ENCODE measurements around the gene FLRT2. TPM values are rescaled to one million over a fixed set of nuclear protein-coding genes. Genes with fewer than 3 reads are reported as not detected.
A peak's percentile ranks its signal among the peaks of the same experiment; 100 is the strongest.

The FLRT2 gene
- polyA plus RNA-seq, 1 experiment: 20.8 TPM

GRCh38 chr14:85532374-85533022 is 2.6 kb downstream of the FLRT2 start:
- ChIA-PET POLR2A (interaction anchor here (0.6 to 1.8 kb wide), 3 partner anchors 34 to 1429 kb away, joined by 3 to 8 read pairs (median 4); no protein-coding TSS in a partner anchor), CTCF (interaction anchor here (0.7 to 1.5 kb wide), 3 partner anchors 65 to 1738 kb away, joined by 3 to 4 read pairs (median 3); no protein-coding TSS in a partner anchor)
- no peaks in the 10 kb centered on the region for H3K27me3 ChIP-seq (ENCODE audit: control insufficient read depth, insufficient read depth, low read length)
- H3K4me3 ChIP-seq (ENCODE audit: low read depth, low read length): peak overlapping the region; percentile 82
- TF ChIP-seq CTCF (IDR thresholded peaks at IDR 0.05; ENCODE audit: low read depth, low read length): no peak
- H3K9me3 ChIP-seq (ENCODE audit: control insufficient read depth, insufficient read depth, low read length): no peaks in the 10 kb centered on the region; the same call in 1 of the 2 replicates
- DNase-seq (ENCODE audit: low read depth, low spot score): no peak
- peak overlapping the region; percentile 52 for H3K27ac ChIP-seq (ENCODE audit: low read depth, low read length)

GRCh38 chr14:85533023-85533860 is 3.3 kb downstream of the FLRT2 start:
- Histone ChIP-seq H3K4me3 (ENCODE audit: low read depth, low read length) (peak overlapping the region; percentile 82), H3K9me3 (ENCODE audit: control insufficient read depth, insufficient read depth, low read length) (no peaks in the 10 kb centered on the region; the same call in 1 of the 2 replicates), H3K27ac (ENCODE audit: low read depth, low read length) (no peak overlapping the region), H3K27me3 (ENCODE audit: control insufficient read depth, insufficient read depth, low read length) (no peaks in the 10 kb centered on the region)
- ChIA-PET POLR2A (interaction anchor here (0.6 to 1.8 kb wide), 8 partner anchors 33 to 1430 kb away, joined by 3 to 8 read pairs (median 3); no protein-coding TSS in a partner anchor), CTCF (interaction anchor here (0.6 to 5.0 kb wide), 3 partner anchors 66 to 1096 kb away, joined by 3 to 26 read pairs (median 3); no protein-coding TSS in a partner anchor)
- TF ChIP-seq CTCF (IDR thresholded peaks at IDR 0.05; ENCODE audit: low read depth, low read length): no peak
- no peak for DNase-seq (ENCODE audit: low read depth, low spot score)

GRCh38 chr14:85533861-85534291 is 3.9 kb downstream of the FLRT2 start:
- TF ChIP-seq CTCF (IDR thresholded peaks at IDR 0.05; ENCODE audit: low read depth, low read length): no peak
- DNase-seq (ENCODE audit: low read depth, low spot score): no peak
- Histone ChIP-seq H3K9me3 (ENCODE audit: control insufficient read depth, insufficient read depth, low read length) (no peaks in the 10 kb centered on the region; the same call in 1 of the 2 replicates), H3K27me3 (ENCODE audit: control insufficient read depth, insufficient read depth, low read length) (no peaks in the 10 kb centered on the region), H3K27ac (ENCODE audit: low read depth, low read length) (no peak overlapping the region), H3K4me3 (ENCODE audit: low read depth, low read length) (peak overlapping the region; percentile 82)
- CTCF ChIA-PET: interaction anchor here (0.6 to 5.0 kb wide), 6 partner anchors 53 to 1096 kb away, joined by 3 to 26 read pairs (median 4); no protein-coding TSS in a partner anchor
- POLR2A ChIA-PET: interaction anchor here (0.6 to 1.8 kb wide), 7 partner anchors 33 to 1051 kb away, joined by 3 to 8 read pairs (median 3); no protein-coding TSS in a partner anchor

GRCh38 chr14:85534458-85535293 is 4.7 kb downstream of the FLRT2 start:
- POLR2A ChIA-PET: interaction anchor here (0.6 to 1.8 kb wide), 4 partner anchors 78 to 1705 kb away, joined by 4 to 6 read pairs (median 4); no protein-coding TSS in a partner anchor
- no peak for TF ChIP-seq CTCF (IDR thresholded peaks at IDR 0.05; ENCODE audit: low read depth, low read length)
- Histone ChIP-seq H3K9me3 (ENCODE audit: control insufficient read depth, insufficient read depth, low read length) (no peaks in the 10 kb centered on the region; the same call in 1 of the 2 replicates), H3K4me3 (ENCODE audit: low read depth, low read length) (peak overlapping the region; percentile 82), H3K27me3 (ENCODE audit: control insufficient read depth, insufficient read depth, low read length) (no peaks in the 10 kb centered on the region), H3K27ac (ENCODE audit: low read depth, low read length) (no peak overlapping the region)
- CTCF ChIA-PET: interaction anchor here (0.6 to 5.0 kb wide), 9 partner anchors 9 to 1679 kb away, joined by 3 to 26 read pairs (median 4); no protein-coding TSS in a partner anchor
- no peak for DNase-seq (ENCODE audit: low read depth, low spot score)
